CD4-positive, alpha-beta T cell (primary cell): ENCODE results near the gene METRNL. TPM values are rescaled to one million over a fixed set of nuclear protein-coding genes. Genes with fewer than 3 reads are reported as not detected.
A peak's percentile ranks its signal among the peaks of the same experiment; 100 is the strongest.
"Not testable (repeated sequence)": the region's sequence is repeated elsewhere in the genome, so short reads cannot be mapped to it uniquely, and the experiment has no call there.

Source experiments
- ATAC-seq: fragments of 200-7000 bp; cut with Tn5 transposase; one replicate; pipeline ENCODE4 v1.10.0; 2022; ENCODE audit warnings: mild to moderate bottlenecking; ENCODE audit not compliant: poor library complexity
- CTCF ChIA-PET: fragments of 350-600 bp; sonication (Branson Sonifier 250); formaldehyde crosslinking; loops from one replicate; lab custom pipeline; 2021; ENCODE audit warnings: antibody characterized with exemption, inconsistent platforms; lab: Charles Lee
- POLR2A ChIA-PET: fragments of 350-600 bp; sonication (Branson Sonifier 250); formaldehyde crosslinking; loops from one replicate; lab custom pipeline; 2021; ENCODE audit warnings: antibody characterized with exemption, inconsistent platforms; lab: Charles Lee
- DNase-seq, 14 experiments: peaks; one replicate each; pipeline ENCODE4 v3.0.0-alpha.2; 2013 to 2020; ENCODE audit warnings: mixed read lengths in 2 of 14
- H3K27ac ChIP-seq, 2 donors: one replicate each; pipeline versions ENCODE4 v1.5.1 to v1.7.0; 2013; ENCODE audit warnings: low read length in 2 of 2, low read depth in 1 of 2, mild to moderate bottlenecking in 1 of 2
- H3K27me3 ChIP-seq, 2 experiments: 1 replicate in 1 of 2; 2 replicates in 1 of 2; pipeline versions ENCODE4 v1.6.1 to v1.7.0; 2013; ENCODE audit warnings: low read length in 2 of 2, control low read depth in 1 of 2, mild to moderate bottlenecking in 1 of 2, moderate library complexity in 1 of 2; ENCODE audit not compliant: insufficient read depth in 2 of 2, control insufficient read depth in 1 of 2
- H3K36me3 ChIP-seq: one replicate; pipeline ENCODE4 v1.6.1; 2013; ENCODE audit warnings: low read length, control low read depth; ENCODE audit not compliant: insufficient read depth
- H3K4me1 ChIP-seq: one replicate; pipeline ENCODE4 v1.6.1; 2013; ENCODE audit warnings: low read length, control low read depth; ENCODE audit not compliant: insufficient read depth
- H3K4me3 ChIP-seq: one replicate; pipeline ENCODE4 v1.5.1; 2013; ENCODE audit warnings: mild to moderate bottlenecking, low read length, moderate library complexity
- H3K9me3 ChIP-seq, 2 experiments: 1 replicate in 1 of 2; 2 replicates in 1 of 2; pipeline versions ENCODE4 v1.6.1 to v1.7.0; 2013; ENCODE audit warnings: low read length in 2 of 2, mild to moderate bottlenecking in 2 of 2, control low read depth in 1 of 2, moderate library complexity in 1 of 2; ENCODE audit not compliant: control insufficient read depth in 1 of 2, insufficient read depth in 1 of 2
- H3K27ac Mint-ChIP-seq: one replicate; pipeline ENCODE4 v1.8.0; 2020; ENCODE audit warnings: mixed read lengths
- H3K27me3 Mint-ChIP-seq: one replicate; pipeline ENCODE4 v1.8.0; 2021; ENCODE audit warnings: mixed read lengths
- H3K36me3 Mint-ChIP-seq: one replicate; pipeline ENCODE4 v1.8.0; 2021; ENCODE audit warnings: low read depth, mixed read lengths
- H3K4me1 Mint-ChIP-seq: one replicate; pipeline ENCODE4 v1.8.0; 2021; ENCODE audit warnings: low read depth, mixed read lengths
- H3K4me3 Mint-ChIP-seq: one replicate; pipeline ENCODE4 v1.8.0; 2020; ENCODE audit warnings: mild to moderate bottlenecking, mixed read lengths
- H3K9me3 Mint-ChIP-seq: one replicate; pipeline ENCODE4 v1.8.0; 2020; ENCODE audit warnings: mixed read lengths
- CTCF ChIP-seq: fragments of 200-600 bp; IDR thresholded peaks from one replicate; pipeline ENCODE4 v1.8.0; 2022; ENCODE audit warnings: antibody characterized with exemption, mild to moderate bottlenecking
- intact Hi-C, 2 experiments: fragments of 100-400 bp; cut with DNase I in 1 of 2; cut with micrococcal nuclease in 1 of 2; formaldehyde crosslinking; loops; one replicate each; pipeline versions ENCODE4 v1.15.1 to v1.9.0; 2023 to 2025; cut with DNase I, micrococcal nuclease
- total RNA-seq, 174 experiments: library from RNA in 2 of 174; stranded (reverse) in 2 of 174; gene quantifications; one replicate each; pipeline ENCODE4 v1.2.3 and lab custom pipeline; 2021 to 2026

METRNL gene
- total RNA-seq, 2 experiments from 2014 or later = 24.5 to 26.9 TPM

- Mint-ChIP-seq H3K27me3 (peaks cover 55% of the 10 kb centered on the region), H3K9me3 (no peaks in the 10 kb centered on the region), H3K27ac (peak overlapping the region; percentile 13), H3K4me1 (peaks cover 16% of the 10 kb centered on the region), H3K4me3 (peak overlapping the region; percentile 81), H3K36me3 (no peaks in the 10 kb centered on the region)
- H3K4me1 ChIP-seq = peaks cover 17% of the 10 kb centered on the region
- ChIA-PET CTCF (no interaction called here), POLR2A (no interaction called here)
- peak in 3 of 14 experiments; percentile 46 to 57 (median 56) for DNase-seq
- peak; percentile 66 for ATAC-seq
- no peaks in the 10 kb centered on the region for H3K36me3 ChIP-seq
- H3K4me3 ChIP-seq = peak overlapping the region; percentile 26
- no peak overlapping the region for H3K27ac ChIP-seq
- peaks cover 13% of the 10 kb centered on the region in 2 experiments for H3K27me3 ChIP-seq
- H3K9me3 ChIP-seq = peaks cover 0 to 3% of the 10 kb centered on the region in 2 experiments
- no peak for TF ChIP-seq CTCF
- intact Hi-C loops = no loop called here
Observed at GRCh38 chr17:83119987-83120864, 40.8 kb downstream of the METRNL start.

GRCh38 chr17:83121473-83121872 is 42.1 kb downstream of the METRNL start:
- Mint-ChIP-seq H3K4me1 (peaks cover 26% of the 10 kb centered on the region), H3K27me3 (peaks cover 68% of the 10 kb centered on the region)
- H3K27ac Mint-ChIP-seq, H3K36me3 Mint-ChIP-seq, H3K4me3 ChIP-seq, ATAC-seq, POLR2A ChIA-PET, H3K4me3 Mint-ChIP-seq, DNase-seq, H3K36me3 ChIP-seq, CTCF ChIA-PET, H3K9me3 Mint-ChIP-seq, H3K27ac ChIP-seq, intact Hi-C loops: not testable (repeated sequence)
- Histone ChIP-seq H3K4me1 (peaks cover 30% of the 10 kb centered on the region), H3K27me3 (peaks cover 16 to 18% of the 10 kb centered on the region in 2 experiments), H3K9me3 (peaks cover 0 to 10% of the 10 kb centered on the region in 2 experiments)

GRCh38 chr17:83121921-83122820 is 42.8 kb downstream of the METRNL start:
- POLR2A ChIA-PET = no interaction called here
- Histone ChIP-seq H3K27ac (no peak overlapping the region), H3K36me3 (no peaks in the 10 kb centered on the region), H3K9me3 (peaks cover 0 to 10% of the 10 kb centered on the region in 2 experiments), H3K4me1 (peaks cover 30% of the 10 kb centered on the region), H3K4me3 (no peak overlapping the region), H3K27me3 (peaks cover 20 to 21% of the 10 kb centered on the region in 2 experiments)
- DNase-seq (no peak), ATAC-seq (no peak)
- peaks cover 26% of the 10 kb centered on the region for H3K4me1 Mint-ChIP-seq
- CTCF ChIA-PET = no interaction called here
- intact Hi-C loops = no loop called here
- no peak overlapping the region for H3K27ac Mint-ChIP-seq
- TF ChIP-seq CTCF = no peak
- no peaks in the 10 kb centered on the region for H3K36me3 Mint-ChIP-seq
- peaks cover 71% of the 10 kb centered on the region for H3K27me3 Mint-ChIP-seq
- H3K9me3 Mint-ChIP-seq = no peaks in the 10 kb centered on the region
- H3K4me3 Mint-ChIP-seq = no peak overlapping the region
